Natural killer cell (primary cell): ENCODE measurements around the gene WDR88. TPM values are rescaled to one million over a fixed set of nuclear protein-coding genes. Genes with fewer than 3 reads are reported as not detected.

Source experiments
- ATAC-seq, 3 donors: fragments of 150-1000 bp in 2 of 3; fragments of 200-7000 bp in 1 of 3; cut with Tn5 transposase; 1 replicate in 1 of 3; 2 replicates in 2 of 3; pipeline ENCODE4 v1.10.0; 2021; ENCODE audit warnings: mild to moderate bottlenecking in 2 of 3, moderate library complexity in 2 of 3
- DNase-seq, 2 donors: peaks; one replicate each; pipeline versions ENCODE4 v3.0.0 to v3.0.0-alpha.2; 2013 to 2021; ENCODE audit warnings: mixed read lengths in 1 of 2
- H3K27ac ChIP-seq: one replicate; pipeline ENCODE4 v1.5.1; 2013; ENCODE audit warnings: mild to moderate bottlenecking, low read length
- H3K27me3 ChIP-seq: one replicate; pipeline ENCODE4 v1.6.1; 2013; ENCODE audit warnings: low read length; ENCODE audit not compliant: control insufficient read depth, insufficient read depth
- H3K36me3 ChIP-seq: one replicate; pipeline ENCODE4 v1.6.1; 2013; ENCODE audit warnings: low read length; ENCODE audit not compliant: control insufficient read depth, insufficient read depth
- H3K4me1 ChIP-seq: one replicate; pipeline ENCODE4 v1.6.1; 2013; ENCODE audit warnings: low read length; ENCODE audit not compliant: control insufficient read depth, insufficient read depth
- H3K4me3 ChIP-seq: one replicate; pipeline ENCODE4 v1.5.1; 2013; ENCODE audit warnings: low read length
- H3K9me3 ChIP-seq: one replicate; pipeline ENCODE4 v1.6.1; 2013; ENCODE audit warnings: low read length; ENCODE audit not compliant: control insufficient read depth, insufficient read depth
- H3K27ac Mint-ChIP-seq, 2 donors: one replicate each; pipeline ENCODE4 v1.8.0; 2022; ENCODE audit warnings: mild to moderate bottlenecking in 2 of 2, mixed read lengths in 2 of 2, moderate library complexity in 1 of 2
- H3K27me3 Mint-ChIP-seq, 2 donors: one replicate each; pipeline ENCODE4 v1.8.0; 2022; ENCODE audit warnings: low read depth in 2 of 2, mixed read lengths in 2 of 2
- H3K36me3 Mint-ChIP-seq: one replicate; pipeline ENCODE4 v1.8.0; 2022; ENCODE audit warnings: mixed read lengths
- H3K4me1 Mint-ChIP-seq, 2 donors: one replicate each; pipeline ENCODE4 v1.8.0; 2022; ENCODE audit warnings: mixed read lengths in 2 of 2
- H3K4me3 Mint-ChIP-seq: one replicate; pipeline ENCODE4 v1.8.0; 2022; ENCODE audit warnings: mild to moderate bottlenecking, moderate library complexity, mixed read lengths
- H3K9me3 Mint-ChIP-seq, 2 donors: one replicate each; pipeline ENCODE4 v1.8.0; 2022; ENCODE audit warnings: mixed read lengths in 2 of 2
- WGBS: methylation state at CpG from one replicate; pipeline ENCODE4 v1.1.7; 2013; ENCODE audit warnings: missing lambda C conversion rate; ENCODE audit not compliant: insufficient coverage; 5-methylcytosine and 5-hydroxymethylcytosine counted together
- intact Hi-C: fragments of 100-400 bp; cut with micrococcal nuclease; formaldehyde crosslinking; loops from one replicate; pipeline ENCODE4 v1.14.2; 2022
- total RNA-seq, 4 donors: library from RNA; stranded (reverse); fragments of 120-200 nt in 1 of 4; gene quantifications; one replicate each; pipeline versions ENCODE4 v1.2.3 to v1.2.4, GENCODE V29; 2013 to 2022
- TF ChIP-seq, protein P1 (sequence below): fragments of 200-600 bp; IDR thresholded peaks from one replicate; pipeline ENCODE4 v1.8.0; 2022; ENCODE audit warnings: antibody characterized with exemption

WDR88 gene
- total RNA-seq, 3 donors from 2014 or later (not counting 1 experiment from before 2014, with no cell fraction given): not detected

DNA sequence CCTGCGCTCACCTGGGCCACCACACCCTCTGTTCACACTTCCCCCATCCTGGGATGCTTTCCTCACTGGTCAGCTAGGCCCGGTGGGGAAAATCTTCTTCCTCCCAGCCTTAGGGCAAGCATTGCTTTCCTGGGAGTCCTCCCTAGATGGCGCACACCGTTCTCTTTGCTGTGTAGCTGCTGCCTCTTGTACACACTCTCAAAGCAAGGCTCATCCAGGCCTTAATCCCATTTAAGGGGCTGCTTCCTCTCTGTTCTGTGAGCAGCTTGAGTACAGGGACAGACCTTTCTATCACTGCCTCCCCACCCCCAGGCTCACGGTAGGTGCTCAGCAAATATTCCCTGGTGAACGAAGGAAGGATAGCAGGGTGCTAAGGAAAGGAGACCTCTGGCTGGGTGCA is 82.7 kb downstream of the WDR88 start:
- Histone ChIP-seq H3K4me3 (no peak overlapping the region), H3K27me3 (no peaks in the 10 kb centered on the region), H3K36me3 (no peaks in the 10 kb centered on the region), H3K9me3 (no peaks in the 10 kb centered on the region), H3K4me1 (no peaks in the 10 kb centered on the region), H3K27ac (no peak overlapping the region)
- H3K36me3 Mint-ChIP-seq: no peaks in the 10 kb centered on the region
- TF ChIP-seq, protein P1, sequence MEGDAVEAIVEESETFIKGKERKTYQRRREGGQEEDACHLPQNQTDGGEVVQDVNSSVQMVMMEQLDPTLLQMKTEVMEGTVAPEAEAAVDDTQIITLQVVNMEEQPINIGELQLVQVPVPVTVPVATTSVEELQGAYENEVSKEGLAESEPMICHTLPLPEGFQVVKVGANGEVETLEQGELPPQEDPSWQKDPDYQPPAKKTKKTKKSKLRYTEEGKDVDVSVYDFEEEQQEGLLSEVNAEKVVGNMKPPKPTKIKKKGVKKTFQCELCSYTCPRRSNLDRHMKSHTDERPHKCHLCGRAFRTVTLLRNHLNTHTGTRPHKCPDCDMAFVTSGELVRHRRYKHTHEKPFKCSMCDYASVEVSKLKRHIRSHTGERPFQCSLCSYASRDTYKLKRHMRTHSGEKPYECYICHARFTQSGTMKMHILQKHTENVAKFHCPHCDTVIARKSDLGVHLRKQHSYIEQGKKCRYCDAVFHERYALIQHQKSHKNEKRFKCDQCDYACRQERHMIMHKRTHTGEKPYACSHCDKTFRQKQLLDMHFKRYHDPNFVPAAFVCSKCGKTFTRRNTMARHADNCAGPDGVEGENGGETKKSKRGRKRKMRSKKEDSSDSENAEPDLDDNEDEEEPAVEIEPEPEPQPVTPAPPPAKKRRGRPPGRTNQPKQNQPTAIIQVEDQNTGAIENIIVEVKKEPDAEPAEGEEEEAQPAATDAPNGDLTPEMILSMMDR: no peak
- no peak overlapping the region for H3K27ac Mint-ChIP-seq
- intact Hi-C loops: no loop called here
- H3K4me3 Mint-ChIP-seq: no peak overlapping the region
- no peak for ATAC-seq
- no peaks in the 10 kb centered on the region for H3K4me1 Mint-ChIP-seq
- no peaks in the 10 kb centered on the region for H3K9me3 Mint-ChIP-seq
- WGBS: 80% methylated on average over 6 of the region's 6 CpGs
- DNase-seq: no peak
- H3K27me3 Mint-ChIP-seq: peaks cover 0 to 7% of the 10 kb centered on the region in 2 donors

DNA sequence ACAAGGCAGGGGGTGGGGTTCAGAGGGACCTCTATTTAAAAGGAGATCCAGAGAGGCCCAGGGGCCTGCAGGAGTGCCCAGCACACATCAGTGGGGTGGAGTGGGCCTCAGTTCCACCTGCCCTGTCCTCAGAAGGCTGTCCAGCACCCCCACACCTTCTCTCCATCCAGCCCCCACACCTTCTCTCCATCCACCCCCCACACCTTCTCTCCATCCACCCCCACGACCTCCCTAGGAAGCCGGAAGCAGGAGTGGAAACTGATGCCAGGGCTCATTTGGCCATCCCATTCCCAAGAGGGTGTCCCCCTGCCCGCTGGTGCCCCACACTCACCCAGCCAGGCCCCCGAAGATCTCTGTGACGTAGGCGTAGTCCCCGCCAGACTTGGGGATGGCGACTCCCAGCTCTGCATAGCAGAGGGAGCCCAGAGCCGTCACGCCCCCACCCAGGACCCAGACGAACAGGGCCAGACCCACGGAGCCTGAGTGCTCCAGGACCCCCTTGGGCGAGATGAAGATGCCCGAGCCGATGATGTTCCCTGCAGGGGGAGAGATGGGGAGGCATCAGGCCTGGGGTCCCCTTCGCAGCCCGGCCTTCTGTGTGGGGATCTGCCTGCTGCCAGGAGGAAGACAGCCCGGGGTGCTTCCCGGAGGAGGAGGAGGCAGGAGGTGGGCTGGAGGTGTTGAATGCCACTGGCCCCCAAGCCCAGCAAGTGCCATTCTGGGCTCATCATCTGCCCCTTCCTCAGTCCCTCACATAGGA is 83.7 kb downstream of the WDR88 start:
- Mint-ChIP-seq H3K9me3 (no peaks in the 10 kb centered on the region), H3K27ac (no peak overlapping the region), H3K4me3 (no peak overlapping the region), H3K4me1 (no peaks in the 10 kb centered on the region), H3K36me3 (no peaks in the 10 kb centered on the region), H3K27me3 (peaks cover under 1 to 8% of the 10 kb centered on the region in 2 donors)
- ATAC-seq (no peak), DNase-seq (no peak)
- TF ChIP-seq, protein P1: no peak
- no peak overlapping the region for H3K27ac ChIP-seq
- H3K4me3 ChIP-seq: no peak overlapping the region
- H3K9me3 ChIP-seq: no peaks in the 10 kb centered on the region
- H3K4me1 ChIP-seq: no peaks in the 10 kb centered on the region
- intact Hi-C loops: no loop called here
- WGBS: 90% methylated on average over 19 of the region's 19 CpGs
- H3K27me3 ChIP-seq: no peaks in the 10 kb centered on the region
- H3K36me3 ChIP-seq: no peaks in the 10 kb centered on the region

DNA sequence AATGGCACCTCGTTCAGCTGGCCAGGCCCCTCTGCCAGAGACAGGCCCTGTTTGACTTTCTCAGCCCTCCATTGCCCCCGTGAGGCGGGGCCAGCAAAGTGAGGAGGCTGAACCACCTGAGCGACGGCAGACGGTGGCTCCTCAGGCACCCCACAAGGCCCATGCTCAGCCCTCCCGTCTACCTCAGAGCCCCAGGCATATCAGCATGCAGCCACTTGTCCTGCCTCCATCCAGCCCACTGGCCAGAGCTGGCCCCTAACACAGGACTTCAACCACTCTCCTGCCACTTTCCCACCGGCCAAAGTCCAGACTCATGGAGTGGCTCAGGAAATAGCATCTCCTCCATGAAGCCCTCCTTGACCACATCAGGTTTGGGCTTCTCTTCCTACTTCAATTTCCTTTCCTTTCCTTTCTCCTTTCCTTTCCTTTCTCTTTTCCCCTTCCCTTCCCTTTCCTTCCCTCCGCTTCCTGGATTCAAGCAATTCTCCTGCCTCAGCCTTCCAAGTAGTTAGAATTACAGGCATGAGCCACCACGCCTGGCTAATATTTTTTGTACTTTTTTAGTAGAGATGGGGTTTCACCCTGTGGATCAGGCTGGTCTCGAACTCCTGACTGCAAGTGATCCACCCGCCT is 84.4 kb downstream of the WDR88 start:
- Histone ChIP-seq H3K9me3 (no peaks in the 10 kb centered on the region), H3K27ac (no peak overlapping the region), H3K27me3 (no peaks in the 10 kb centered on the region), H3K36me3 (no peaks in the 10 kb centered on the region), H3K4me3 (no peak overlapping the region), H3K4me1 (no peaks in the 10 kb centered on the region)
- no peak overlapping the region for H3K27ac Mint-ChIP-seq
- intact Hi-C loops: no loop called here
- H3K4me3 Mint-ChIP-seq: no peak overlapping the region
- peak in 1 of 2 donors; percentile 20 for DNase-seq
- H3K36me3 Mint-ChIP-seq: no peaks in the 10 kb centered on the region
- 70% methylated on average over 12 of the region's 12 CpGs for WGBS
- peaks cover 8 to 15% of the 10 kb centered on the region in 2 donors for H3K27me3 Mint-ChIP-seq
- H3K9me3 Mint-ChIP-seq: no peaks in the 10 kb centered on the region
- TF ChIP-seq, protein P1: no peak
- no peaks in the 10 kb centered on the region for H3K4me1 Mint-ChIP-seq
- no peak for ATAC-seq
